GM19395 (cell line): ENCODE results near the gene SLC1A4.

ENCODE experiments used
- ATAC-seq: cut with Tn5 transposase; IDR thresholded peaks from one replicate; pipeline ENCODE4 v1.9.1; 2021; ENCODE audit warnings: mild to moderate bottlenecking, moderate library complexity; ENCODE audit not compliant: unreplicated experiment

SLC1A4 gene

GRCh38 chr2:64989126-64989981, at the start of gene SLC1A4:
TSS of gene SLC1A4 (plus strand) at chr2:64989399. CDS start at chr2:64989644, 245 bp downstream.
- ATAC-seq: peak; percentile 63

GRCh38 chr2:64941143-64941542, 48.1 kb upstream of the SLC1A4 start:
- ATAC-seq: no peak

GRCh38 chr2:64941801-64942200, 47.4 kb upstream of the SLC1A4 start:
- no peak for ATAC-seq

- ATAC-seq: no peak
Observed at GRCh38 chr2:64942693-64943092, 46.5 kb upstream of the SLC1A4 start.

GRCh38 chr2:64943387-64944150, 45.6 kb upstream of the SLC1A4 start:
- ATAC-seq: no peak

GRCh38 chr2:64944484-64944883, 44.7 kb upstream of the SLC1A4 start:
- ATAC-seq: no peak

- peak; percentile 92 for ATAC-seq
Observed at GRCh38 chr2:64945973-64946768, 43.0 kb upstream of the SLC1A4 start.

GRCh38 chr2:64946769-64947247, 42.4 kb upstream of the SLC1A4 start:
- ATAC-seq: no peak

- no peak for ATAC-seq
Observed at GRCh38 chr2:64947885-64948284, 41.3 kb upstream of the SLC1A4 start.

GRCh38 chr2:64950226-64951160, 38.7 kb upstream of the SLC1A4 start:
- no peak for ATAC-seq

- no peak for ATAC-seq
Observed at GRCh38 chr2:64951306-64951953, 37.8 kb upstream of the SLC1A4 start.

GRCh38 chr2:64952096-64952495, 37.1 kb upstream of the SLC1A4 start:
- no peak for ATAC-seq

GRCh38 chr2:64952511-64953482, 36.4 kb upstream of the SLC1A4 start:
- no peak for ATAC-seq

- ATAC-seq: no peak
Observed at GRCh38 chr2:64955467-64955866, 33.7 kb upstream of the SLC1A4 start.

GRCh38 chr2:64957109-64957903, 31.9 kb upstream of the SLC1A4 start:
- no peak for ATAC-seq

GRCh38 chr2:64958556-64958955, 30.6 kb upstream of the SLC1A4 start:
- ATAC-seq: no peak

GRCh38 chr2:64960819-64961218, 28.4 kb upstream of the SLC1A4 start:
- ATAC-seq: no peak
